Upper lobe of left lung (tissue), 4 donors: Measurements from ENCODE around the gene C10orf71.

Source experiments
- CTCF ChIP-seq, 6 experiments: fragments of 450-650 bp in 4 of 6; fragments of 200-600 bp in 2 of 6; sonication (generic) in 2 of 6; IDR thresholded peaks; one replicate each; pipeline ENCODE4 v1.5.1; 2016 to 2019; ENCODE audit warnings: antibody characterized with exemption in 6 of 6
- EP300 ChIP-seq, 4 donors: sonication (generic); formaldehyde crosslinking; IDR thresholded peaks; one replicate each; pipeline ENCODE4 v1.5.1; 2017; ENCODE audit warnings: antibody characterized with exemption in 4 of 4, control low read depth in 2 of 4
- POLR2A ChIP-seq, 4 donors: fragments of 450-650 bp; IDR thresholded peaks; one replicate each; pipeline ENCODE4 v1.5.1; 2016 to 2017; ENCODE audit warnings: antibody characterized with exemption in 4 of 4, mild to moderate bottlenecking in 2 of 4
- POLR2AphosphoS5 ChIP-seq, 2 donors: sonication (generic); formaldehyde crosslinking; IDR thresholded peaks; one replicate each; pipeline ENCODE4 v1.5.1; 2017; ENCODE audit warnings: antibody characterized with exemption in 2 of 2

GRCh38 chr10:49374740-49375139 lies 75.8 kb downstream of the C10orf71 start:
- TF ChIP-seq POLR2A (IDR thresholded peaks at IDR 0.05) (no peak), CTCF (IDR thresholded peaks at IDR 0.05) (no peak), EP300 (IDR thresholded peaks at IDR 0.05) (no peak), POLR2AphosphoS5 (IDR thresholded peaks at IDR 0.05) (no peak)
